Uterus (tissue), 4 donors: ENCODE data around the gene RRBP1. TPM values are rescaled to one million over a fixed set of nuclear protein-coding genes. Genes with fewer than 3 reads are reported as not detected.
A peak's percentile ranks its signal among the peaks of the same experiment; 100 is the strongest.

ENCODE experiments used
- DNase-seq, 2 donors: peaks; one replicate each; pipeline ENCODE4 v3.0.0-alpha.2; 2019 to 2020
- H3K27ac ChIP-seq, 2 donors: fragments of 200-600 bp; sonication (generic); 1 replicate in 1 of 2; 2 replicates in 1 of 2; pipeline ENCODE4 v1.5.1; 2016 to 2018
- H3K27me3 ChIP-seq, 2 donors: fragments of 200-600 bp; sonication (generic); one replicate each; pipeline ENCODE4 v1.5.1; 2018 to 2019; ENCODE audit warnings: control low read depth in 1 of 2
- H3K36me3 ChIP-seq, 2 donors: fragments of 200-600 bp; sonication (generic); one replicate each; pipeline ENCODE4 v1.5.1; 2019; ENCODE audit warnings: control low read depth in 1 of 2
- H3K4me1 ChIP-seq, 2 donors: fragments of 200-600 bp; sonication (generic); one replicate each; pipeline ENCODE4 v1.5.1; 2018 to 2019; ENCODE audit warnings: control low read depth in 1 of 2
- H3K4me3 ChIP-seq, 2 donors: fragments of 200-600 bp; sonication (generic); 1 replicate in 1 of 2; 2 replicates in 1 of 2; pipeline ENCODE4 v1.5.1; 2018 to 2019; ENCODE audit warnings: mild to moderate bottlenecking in 1 of 2
- H3K9me3 ChIP-seq, 2 donors: fragments of 200-600 bp; sonication (generic); one replicate each; pipeline ENCODE4 v1.5.1; 2019; ENCODE audit warnings: control low read depth in 1 of 2
- POLR2A ChIP-seq, 2 donors: fragments of 450-650 bp; IDR thresholded peaks; one replicate each; pipeline ENCODE4 v1.6.1; 2016; ENCODE audit warnings: antibody characterized with exemption in 2 of 2, mild to moderate bottlenecking in 1 of 2, moderate library complexity in 1 of 2
- intact Hi-C: fragments of 100-400 bp; cut with DNase I; formaldehyde crosslinking; loops from one replicate; pipeline ENCODE4 v1.15.1; 2023; ENCODE audit warnings: low total_unique reads
- total RNA-seq, 4 donors: library from RNA; depleted of rRNA in 3 of 4; stranded (reverse); fragments of >200 nt in 3 of 4; gene quantifications; one replicate each; pipeline versions ENCODE4 v1.1.0 to v1.2.4, GENCODE V29; 2014 to 2023
- TF ChIP-seq, protein P1 (sequence below), 4 experiments: fragments of 200-600 bp in 2 of 4; fragments of 450-650 bp in 2 of 4; sonication (generic) in 2 of 4; IDR thresholded peaks; one replicate each; pipeline ENCODE4 v1.5.1; 2016 to 2019; ENCODE audit warnings: antibody characterized with exemption in 4 of 4, mild to moderate bottlenecking in 2 of 4, moderate library complexity in 1 of 4
- donor health status: DM: yes; HTN: yes; CAD: no.

RRBP1 gene
- total RNA-seq, 4 donors from 2014 or later, result 13.2 to 172 (median 96.9) TPM

DNA sequence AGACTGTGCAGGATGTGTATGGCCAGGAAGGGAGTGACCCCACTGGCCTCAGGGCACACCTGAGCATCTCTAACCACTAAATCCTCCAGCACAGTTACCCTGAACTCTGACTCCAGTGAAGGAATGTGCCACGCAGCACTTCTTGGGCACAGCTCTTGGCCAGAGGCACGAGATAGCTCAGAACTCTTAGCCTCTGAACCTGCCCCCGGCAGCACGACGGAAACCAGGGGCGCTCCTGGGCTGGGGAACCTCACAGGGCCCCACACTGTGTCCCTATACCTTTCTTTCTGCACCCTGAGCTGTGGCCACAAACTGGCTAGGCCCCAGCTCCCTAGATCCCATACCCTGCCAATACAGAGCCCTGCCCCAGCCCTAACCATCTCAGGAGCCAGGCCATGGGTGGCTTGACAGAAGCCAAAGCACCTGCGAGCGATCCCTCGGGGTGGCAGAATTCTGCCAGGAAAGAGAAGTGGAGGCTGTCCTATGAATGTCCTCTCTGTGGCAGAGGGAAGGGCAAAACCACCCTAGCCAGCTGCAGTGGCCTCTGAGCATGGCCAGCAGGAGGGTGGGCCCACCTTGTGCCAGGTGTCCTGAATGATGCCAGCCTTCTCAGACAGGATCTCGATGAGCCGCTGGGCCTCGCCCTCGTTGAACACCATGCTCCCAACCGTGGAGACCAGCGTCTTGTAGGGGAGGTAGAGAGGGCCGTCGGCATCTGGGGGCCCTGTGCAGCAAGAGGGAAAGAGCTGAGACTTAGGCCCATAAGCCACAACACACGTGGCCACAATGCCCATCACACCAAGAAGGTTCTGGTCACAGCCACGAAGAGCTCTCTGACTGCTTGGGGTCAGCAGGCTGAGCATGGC is 39.4 kb downstream of the RRBP1 start:
- intact Hi-C loops, result no loop called here
- Histone ChIP-seq H3K36me3 (no peaks in the 10 kb centered on the region), H3K9me3 (no peaks in the 10 kb centered on the region), H3K27ac (no peak overlapping the region), H3K4me1 (peaks cover 0 to 7% of the 10 kb centered on the region in 2 donors), H3K4me3 (no peak overlapping the region), H3K27me3 (no peaks in the 10 kb centered on the region)
- TF ChIP-seq POLR2A (IDR thresholded peaks at IDR 0.05), result no peak
- TF ChIP-seq, protein P1, sequence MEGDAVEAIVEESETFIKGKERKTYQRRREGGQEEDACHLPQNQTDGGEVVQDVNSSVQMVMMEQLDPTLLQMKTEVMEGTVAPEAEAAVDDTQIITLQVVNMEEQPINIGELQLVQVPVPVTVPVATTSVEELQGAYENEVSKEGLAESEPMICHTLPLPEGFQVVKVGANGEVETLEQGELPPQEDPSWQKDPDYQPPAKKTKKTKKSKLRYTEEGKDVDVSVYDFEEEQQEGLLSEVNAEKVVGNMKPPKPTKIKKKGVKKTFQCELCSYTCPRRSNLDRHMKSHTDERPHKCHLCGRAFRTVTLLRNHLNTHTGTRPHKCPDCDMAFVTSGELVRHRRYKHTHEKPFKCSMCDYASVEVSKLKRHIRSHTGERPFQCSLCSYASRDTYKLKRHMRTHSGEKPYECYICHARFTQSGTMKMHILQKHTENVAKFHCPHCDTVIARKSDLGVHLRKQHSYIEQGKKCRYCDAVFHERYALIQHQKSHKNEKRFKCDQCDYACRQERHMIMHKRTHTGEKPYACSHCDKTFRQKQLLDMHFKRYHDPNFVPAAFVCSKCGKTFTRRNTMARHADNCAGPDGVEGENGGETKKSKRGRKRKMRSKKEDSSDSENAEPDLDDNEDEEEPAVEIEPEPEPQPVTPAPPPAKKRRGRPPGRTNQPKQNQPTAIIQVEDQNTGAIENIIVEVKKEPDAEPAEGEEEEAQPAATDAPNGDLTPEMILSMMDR (IDR thresholded peaks at IDR 0.05), result no peak
- no peak for DNase-seq

DNA sequence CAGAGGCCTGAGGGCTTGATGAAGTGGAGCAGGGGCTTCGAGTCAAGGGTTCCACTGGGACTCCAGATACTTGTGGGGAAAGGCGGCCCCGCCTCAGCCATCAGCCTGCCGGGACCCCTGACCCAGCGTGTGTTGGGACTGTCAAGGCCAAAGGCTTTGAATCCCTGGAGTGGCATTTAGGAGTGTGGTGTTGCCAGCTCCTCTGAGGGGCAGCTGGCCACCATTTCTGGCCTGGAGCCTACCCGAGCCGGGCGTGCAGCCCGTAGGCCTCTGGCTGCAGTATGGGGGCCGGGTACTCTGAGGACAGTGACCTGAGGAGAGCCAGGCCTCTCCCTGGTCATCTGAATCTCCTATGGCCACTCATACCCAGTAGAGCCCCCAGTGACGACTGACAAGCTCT is 40.0 kb downstream of the RRBP1 start:
- Histone ChIP-seq H3K9me3 (no peaks in the 10 kb centered on the region), H3K27ac (no peak overlapping the region), H3K27me3 (no peaks in the 10 kb centered on the region), H3K4me3 (no peak overlapping the region), H3K4me1 (peaks cover 0 to 7% of the 10 kb centered on the region in 2 donors), H3K36me3 (no peaks in the 10 kb centered on the region)
- intact Hi-C loops, result no loop called here
- no peak for DNase-seq
- no peak for TF ChIP-seq POLR2A (IDR thresholded peaks at IDR 0.05)
- TF ChIP-seq, protein P1 (IDR thresholded peaks at IDR 0.05), result no peak

DNA sequence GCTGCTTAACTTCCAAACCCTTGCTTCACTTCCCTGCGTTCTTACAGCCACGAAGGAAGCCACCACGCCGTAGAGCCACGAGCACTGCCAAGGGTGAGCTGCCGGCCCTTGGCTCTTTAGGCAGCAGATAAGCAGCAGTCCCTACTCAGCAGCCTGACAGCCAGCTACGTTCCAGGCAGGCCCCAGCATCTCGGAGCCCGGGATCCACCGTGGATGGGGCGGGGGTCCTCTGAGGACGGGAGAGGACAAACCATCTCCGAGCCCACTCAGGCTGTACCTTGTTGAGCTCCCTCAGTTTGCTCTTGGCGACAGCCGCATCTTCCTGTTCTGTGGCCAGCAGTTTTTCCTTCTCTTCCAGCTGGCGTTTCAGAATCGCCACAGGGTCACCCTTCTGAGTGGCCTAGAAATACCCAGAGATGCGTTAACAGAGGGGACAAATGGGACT is 40.5 kb downstream of the RRBP1 start:
- Histone ChIP-seq H3K4me1 (peaks cover 3 to 7% of the 10 kb centered on the region in 2 donors), H3K4me3 (no peak overlapping the region), H3K9me3 (no peaks in the 10 kb centered on the region), H3K27ac (peak overlapping the region in 1 of 2 donors; percentile 5), H3K27me3 (no peaks in the 10 kb centered on the region), H3K36me3 (no peaks in the 10 kb centered on the region)
- DNase-seq, result no peak
- TF ChIP-seq, protein P1 (IDR thresholded peaks at IDR 0.05), result no peak
- TF ChIP-seq POLR2A (IDR thresholded peaks at IDR 0.05), result no peak
- intact Hi-C loops, result no loop called here

DNA sequence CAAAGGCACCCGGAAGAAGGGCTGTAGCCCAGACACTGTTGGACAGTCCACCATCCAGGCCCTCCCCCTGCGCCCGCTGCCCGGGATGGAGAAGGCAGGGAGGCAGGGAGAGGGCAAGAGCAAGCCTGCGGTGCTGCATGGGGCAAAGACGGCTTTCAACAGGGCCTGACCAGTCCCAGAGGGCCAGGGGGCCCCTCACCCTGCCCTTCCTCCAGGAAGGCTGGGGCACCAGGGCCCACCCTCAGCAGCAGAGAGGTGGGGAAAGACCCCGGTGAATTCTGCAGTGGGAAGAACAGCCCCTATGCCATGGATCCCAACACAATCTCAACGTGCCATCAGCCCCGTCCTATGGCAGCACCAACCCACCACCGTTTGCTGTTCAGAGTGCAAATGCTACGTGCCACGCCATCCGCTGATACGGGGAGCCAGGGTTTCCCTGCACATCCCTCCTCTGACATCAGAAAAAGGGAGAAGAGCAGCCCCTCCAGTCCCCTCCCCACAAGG is 41.1 kb downstream of the RRBP1 start:
- H3K27ac ChIP-seq, result no peak overlapping the region
- peaks cover 7 to 12% of the 10 kb centered on the region in 2 donors for H3K4me1 ChIP-seq
- no peak for DNase-seq
- TF ChIP-seq, protein P1 (IDR thresholded peaks at IDR 0.05), result no peak
- no peak for TF ChIP-seq POLR2A (IDR thresholded peaks at IDR 0.05)
- H3K27me3 ChIP-seq, result no peaks in the 10 kb centered on the region
- no peak overlapping the region for H3K4me3 ChIP-seq
- intact Hi-C loops, result no loop called here
- no peaks in the 10 kb centered on the region for H3K36me3 ChIP-seq
- H3K9me3 ChIP-seq, result no peaks in the 10 kb centered on the region
